Mucosa of gallbladder (tissue), 1 donor: ENCODE measurements around the gene TNNC1. TPM values are rescaled to one million over a fixed set of nuclear protein-coding genes. Genes with fewer than 3 reads are reported as not detected.

Experiments used
- DNase-seq: peaks from one replicate; pipeline ENCODE4 v3.0.0-alpha.2; 2020; ENCODE audit warnings: low spot score
- total RNA-seq: library from RNA; stranded (reverse); gene quantifications from one replicate; pipeline ENCODE4 v1.2.1, GENCODE V29; 2021
- donor health status: DM: no; HTN: no; CAD: no.

The TNNC1 gene
- total RNA-seq, 1 donor from 2014 or later, result 0.81 TPM

DNA sequence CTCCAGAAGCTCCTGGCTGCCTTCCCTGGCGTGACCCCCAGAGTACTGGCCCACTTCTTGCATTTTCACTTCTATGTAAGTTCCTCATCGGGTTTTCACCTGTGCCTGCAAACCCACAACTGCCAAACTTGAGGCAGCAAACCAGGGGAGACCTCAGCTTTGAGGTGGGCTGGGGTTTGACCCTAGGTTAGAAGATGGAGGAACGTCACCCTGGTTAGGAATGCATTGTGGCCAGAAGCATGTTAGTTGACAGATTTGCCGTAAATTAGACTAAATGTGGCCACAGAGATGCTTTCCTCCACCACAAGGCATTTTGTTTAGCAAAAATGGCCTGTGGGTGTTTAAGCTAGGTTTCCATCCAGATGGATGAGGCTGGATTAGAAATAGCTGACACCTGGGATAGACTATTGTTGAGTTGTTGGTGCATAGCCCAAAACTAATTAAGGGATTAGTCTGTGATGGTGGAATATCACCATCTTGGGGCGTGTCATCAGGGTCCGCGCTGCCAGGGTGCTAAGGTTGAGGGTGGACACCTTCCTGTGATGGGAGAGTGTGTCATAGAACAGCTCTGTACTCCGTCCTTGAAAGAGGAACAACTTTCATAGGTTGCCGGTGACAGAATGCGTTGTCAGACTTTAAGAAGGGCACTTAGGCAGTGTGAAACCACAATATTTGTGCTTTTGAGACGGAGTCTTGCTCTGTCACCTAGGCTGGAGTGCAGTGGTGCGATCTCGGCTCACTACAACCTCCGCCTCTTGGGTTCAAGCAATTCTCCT is 5.1 kb upstream of the TNNC1 start:
- no peak for DNase-seq

DNA sequence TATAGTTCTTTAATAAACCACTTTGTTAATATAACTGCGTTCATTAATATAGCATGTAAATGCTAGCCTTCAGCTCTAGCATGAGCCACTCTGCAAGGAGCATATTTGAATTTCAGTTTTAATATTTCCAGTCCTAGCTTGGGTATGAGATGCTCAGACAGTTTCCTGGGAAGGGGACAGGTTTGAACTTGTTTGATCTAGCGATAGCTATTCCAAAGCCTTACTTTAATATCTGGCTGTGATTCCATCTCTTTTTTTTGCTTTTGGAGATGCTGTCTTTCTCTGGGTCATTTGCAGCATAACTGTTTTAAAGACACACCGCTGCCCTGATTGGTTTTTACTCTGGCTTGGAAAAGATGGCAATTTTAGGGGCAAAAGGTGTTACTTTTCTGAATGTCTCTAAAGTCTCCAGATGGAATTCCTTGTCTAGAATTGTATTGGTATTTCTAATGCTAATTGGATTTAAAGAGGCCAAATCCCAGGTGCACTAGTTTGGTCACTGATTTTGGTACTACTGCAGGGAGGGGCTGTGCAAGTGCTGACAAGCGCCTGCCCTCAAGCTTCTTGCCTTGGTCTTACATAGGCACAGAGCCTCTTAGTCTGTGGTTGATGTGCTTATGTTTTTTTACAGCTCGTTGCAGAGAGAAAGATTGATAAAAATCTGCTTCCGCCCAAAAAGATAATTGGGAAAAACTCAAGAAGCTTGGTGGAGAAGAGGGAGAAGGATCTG is 4.4 kb upstream of the TNNC1 start:
- no peak for DNase-seq

DNA sequence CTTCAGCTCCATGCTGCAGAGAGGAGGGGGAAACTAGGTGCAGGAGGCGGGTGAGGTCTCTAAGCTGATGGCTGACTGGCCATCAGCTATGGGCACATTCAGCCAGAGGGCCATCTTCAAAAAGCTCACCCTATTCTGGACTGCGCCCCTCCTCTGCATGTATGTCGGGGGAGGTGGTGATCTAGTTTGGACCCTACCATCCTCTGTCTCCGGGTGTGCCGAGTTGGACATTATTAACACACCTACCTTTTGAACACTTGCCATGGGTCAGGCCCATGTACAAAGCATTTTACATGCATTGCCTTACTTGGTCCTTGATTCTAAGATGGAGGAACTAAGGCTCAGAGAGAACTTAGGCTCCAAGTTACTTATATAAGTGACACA is 3.0 kb upstream of the TNNC1 start:
- DNase-seq, result no peak

DNA sequence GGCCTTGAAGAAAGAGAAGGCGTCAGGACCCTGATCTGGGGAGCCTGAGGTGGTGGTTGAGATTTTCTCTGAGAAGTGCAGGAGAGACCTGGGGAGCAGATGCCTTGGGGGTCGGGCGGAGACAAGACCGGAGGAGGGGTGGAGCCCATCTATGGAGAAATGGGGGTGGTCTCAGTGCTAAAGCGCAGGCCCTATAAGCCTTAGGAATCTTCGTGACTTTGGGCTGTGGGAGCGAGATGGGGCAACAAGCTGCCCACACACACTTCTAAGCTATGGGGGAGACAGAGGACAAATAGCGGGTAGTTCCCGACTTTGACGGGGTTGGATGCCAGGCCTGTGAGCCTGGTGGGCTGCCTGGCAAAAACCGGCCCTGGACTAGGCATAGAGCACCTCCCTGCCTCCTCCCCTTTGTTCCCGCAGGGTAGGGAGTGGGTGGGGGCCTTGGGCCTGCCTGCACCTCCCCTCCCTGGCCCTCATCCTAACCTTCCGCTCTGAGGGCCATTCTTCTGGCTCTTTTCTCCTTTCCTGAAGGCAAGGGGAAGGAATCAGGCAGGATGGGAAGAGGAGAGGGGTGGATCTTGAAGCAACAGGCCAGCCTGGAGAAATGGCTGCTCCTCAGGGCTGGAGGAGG is 2.4 kb upstream of the TNNC1 start:
- DNase-seq, result no peak

DNA sequence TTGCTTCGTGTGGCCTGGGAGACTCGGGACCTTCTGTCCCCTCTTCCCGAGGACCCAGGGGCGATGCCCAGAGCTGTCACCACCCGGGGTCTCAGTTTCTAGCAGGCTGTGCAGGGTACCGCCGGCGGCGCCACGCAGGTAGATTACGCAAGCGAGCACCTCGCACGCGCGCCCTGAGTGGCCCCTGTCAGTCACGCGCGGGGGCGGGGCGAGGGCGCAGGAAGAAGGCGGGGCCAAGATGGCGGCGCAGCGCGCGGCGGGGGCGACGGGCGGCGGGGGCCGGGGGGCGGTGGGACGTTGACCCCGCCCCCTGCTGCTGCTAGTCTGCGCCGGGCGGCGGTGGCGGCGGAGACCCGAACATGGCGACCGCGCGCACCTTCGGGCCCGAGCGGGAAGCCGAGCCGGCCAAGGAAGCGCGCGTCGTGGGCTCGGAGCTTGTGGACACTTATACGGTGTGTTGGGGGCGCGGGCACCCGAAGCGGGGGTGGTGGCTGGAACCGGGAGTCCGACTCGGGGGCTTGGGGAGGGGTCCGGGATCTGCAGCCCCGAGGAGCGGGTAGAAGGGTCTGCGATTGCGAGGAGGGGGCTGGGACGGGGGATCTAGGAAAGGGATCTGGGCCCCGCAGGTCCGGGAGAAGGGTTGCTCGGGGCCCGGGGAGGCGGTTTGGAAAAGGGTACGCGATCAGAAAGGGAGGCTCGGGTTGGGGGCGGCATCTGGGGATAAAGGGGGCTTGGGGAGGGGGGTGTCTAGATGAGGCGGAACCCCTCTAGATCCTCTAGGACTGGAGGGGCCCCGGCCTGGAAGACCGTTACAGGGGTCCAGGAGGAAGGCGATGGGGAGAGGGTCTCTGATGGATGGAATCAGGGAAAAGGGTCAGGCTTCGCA is 1.7 kb upstream of the TNNC1 start, which contains the start of gene NISCH:
Gene NISCH (plus strand): TSS at position 322 of the 886 bp plus-strand sequence. CDS start 38 bp downstream, at position 360.
- DNase-seq, result peak; percentile 89

DNA sequence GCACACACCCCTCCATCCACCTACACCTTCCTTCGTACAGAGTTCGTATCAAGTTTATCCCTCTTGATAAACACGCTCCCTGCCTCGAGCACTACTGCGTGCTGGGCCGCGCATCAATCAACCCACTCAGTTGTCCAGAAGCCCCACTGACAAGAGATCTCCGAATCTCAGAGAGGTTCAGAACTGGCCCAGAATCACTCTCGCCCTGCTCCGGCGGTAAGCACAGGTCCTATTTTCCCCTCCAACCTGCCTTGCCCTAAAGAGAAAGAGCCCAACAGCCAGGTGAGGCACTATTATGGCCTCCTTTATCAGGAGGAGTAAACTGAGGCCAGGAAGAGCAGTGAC is 1.1 kb upstream of the TNNC1 start:
- DNase-seq, result no peak

DNA sequence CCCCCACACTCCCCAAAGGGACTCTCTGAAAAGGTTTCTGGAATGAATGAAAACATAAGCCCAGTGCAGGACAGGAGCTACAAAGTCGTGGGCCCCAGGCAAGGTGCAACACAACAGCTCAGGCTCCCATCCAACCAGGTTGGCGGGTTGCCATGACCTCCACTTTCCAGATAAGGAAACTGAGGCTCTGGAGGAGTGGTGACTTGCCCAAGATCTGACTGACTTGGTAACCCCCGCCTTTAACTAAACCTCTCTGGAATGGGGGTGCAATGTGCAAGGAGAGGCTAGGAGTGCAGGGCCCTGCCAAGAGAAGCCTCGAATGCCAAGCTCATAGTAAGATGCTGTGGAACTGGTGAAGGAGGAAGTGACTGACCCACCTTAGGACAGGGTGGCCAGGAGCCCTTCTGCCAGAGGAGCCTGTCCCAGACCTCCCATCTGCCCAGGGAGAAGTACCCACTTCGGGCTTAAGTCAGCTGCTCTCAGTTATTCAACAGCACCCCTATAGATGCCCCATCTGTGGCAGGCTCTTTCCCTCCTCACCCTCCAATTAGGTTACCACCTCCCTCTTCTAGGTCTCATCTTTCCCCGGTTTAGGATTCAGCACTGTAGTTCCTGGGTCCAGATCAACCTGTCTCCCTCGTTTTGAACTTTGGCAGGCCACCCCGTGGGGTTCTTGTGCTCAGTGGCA is 553 bp upstream of the TNNC1 start:
- DNase-seq, result no peak

DNA sequence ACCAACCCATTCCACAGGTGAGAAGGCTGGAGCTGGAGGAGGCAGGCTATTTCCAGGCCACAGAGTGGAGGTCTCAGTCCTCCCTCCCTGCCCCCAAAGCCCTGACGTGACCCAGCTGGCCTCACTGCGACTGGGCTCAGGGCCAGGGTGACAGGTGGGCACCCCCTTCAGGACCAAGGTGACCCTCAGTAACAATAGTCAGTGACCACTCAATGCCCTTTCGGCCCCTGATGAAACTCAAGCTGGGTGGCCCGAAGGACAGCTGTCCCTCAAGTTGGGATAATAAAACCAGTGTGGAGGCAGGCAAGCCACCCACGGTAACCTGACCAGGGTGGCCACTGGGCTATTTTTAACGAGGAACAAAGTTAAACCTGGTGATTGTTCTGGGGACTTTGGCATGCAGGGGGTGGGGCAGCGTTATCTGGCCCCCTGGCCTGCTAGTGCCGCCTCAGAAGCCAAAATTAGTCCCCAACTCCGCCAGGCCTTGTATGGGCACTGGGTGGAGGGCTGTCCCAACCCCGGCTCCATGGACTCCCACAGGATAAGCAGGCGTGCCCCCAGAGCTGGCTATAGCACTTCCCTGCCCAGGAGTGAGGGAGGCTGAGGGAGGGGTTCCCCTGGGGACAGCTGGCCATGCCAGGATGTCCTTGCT is 1.1 kb downstream of the TNNC1 start:
- DNase-seq, result no peak

DNA sequence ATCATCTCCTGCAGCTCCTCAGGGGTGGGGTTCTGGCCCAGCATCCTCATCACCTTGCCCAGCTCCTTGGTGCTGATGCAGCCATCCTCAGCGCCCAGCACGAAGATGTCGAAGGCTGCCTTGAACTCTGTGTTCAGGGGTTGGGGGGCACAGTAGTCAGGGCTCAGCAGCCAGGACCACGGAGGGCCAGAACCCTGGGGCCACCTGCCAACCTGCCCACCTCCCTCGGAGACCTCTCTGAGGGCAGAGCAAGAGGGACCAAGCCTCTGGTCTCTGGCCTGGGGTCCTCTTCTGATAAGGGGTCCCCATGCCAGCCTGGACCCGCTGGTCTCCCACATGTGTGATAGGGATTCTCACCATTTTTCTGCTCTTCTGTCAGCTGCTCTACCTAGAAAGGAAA is 1.7 kb downstream of the TNNC1 start:
- DNase-seq, result no peak

DNA sequence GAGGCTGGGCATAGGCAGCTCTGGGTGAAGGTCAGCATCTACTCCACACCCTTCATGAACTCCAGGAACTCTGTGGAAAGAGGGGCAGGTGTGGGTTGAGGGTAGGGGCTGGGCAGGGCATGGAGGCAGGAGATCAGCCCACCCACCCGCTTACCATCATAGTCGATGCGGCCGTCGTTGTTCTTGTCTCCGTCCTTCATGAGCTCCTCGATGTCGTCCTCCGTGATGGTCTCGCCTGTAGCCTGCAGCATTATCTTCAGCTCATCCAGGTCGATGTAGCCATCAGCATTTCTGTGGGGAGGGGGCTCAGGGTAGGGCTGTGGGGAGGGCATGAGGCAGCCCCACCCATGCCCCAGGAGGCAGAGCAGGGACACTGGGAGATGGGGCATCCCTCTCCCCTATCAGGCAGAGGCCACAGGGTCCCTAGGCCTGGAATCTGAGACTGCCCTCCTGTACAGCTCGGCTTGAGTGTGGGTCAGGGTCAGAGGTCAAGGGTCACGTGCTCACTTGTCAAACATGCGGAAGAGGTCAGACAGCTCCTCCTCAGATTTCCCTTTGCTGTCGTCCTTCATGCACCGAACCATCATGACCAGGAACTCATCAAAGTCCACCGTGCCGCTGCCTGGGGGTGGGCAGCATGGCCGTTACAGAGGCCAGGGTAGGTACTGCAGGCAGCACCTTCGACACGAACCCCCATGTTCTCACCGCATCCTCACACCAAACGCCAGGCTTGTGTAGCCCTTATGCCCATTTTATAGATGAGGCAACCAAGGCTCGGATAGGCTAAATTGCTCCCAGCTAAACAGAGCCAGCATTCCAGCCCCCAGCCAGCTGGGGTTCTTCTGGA is 2.4 kb downstream of the TNNC1 start:
- no peak for DNase-seq

DNA sequence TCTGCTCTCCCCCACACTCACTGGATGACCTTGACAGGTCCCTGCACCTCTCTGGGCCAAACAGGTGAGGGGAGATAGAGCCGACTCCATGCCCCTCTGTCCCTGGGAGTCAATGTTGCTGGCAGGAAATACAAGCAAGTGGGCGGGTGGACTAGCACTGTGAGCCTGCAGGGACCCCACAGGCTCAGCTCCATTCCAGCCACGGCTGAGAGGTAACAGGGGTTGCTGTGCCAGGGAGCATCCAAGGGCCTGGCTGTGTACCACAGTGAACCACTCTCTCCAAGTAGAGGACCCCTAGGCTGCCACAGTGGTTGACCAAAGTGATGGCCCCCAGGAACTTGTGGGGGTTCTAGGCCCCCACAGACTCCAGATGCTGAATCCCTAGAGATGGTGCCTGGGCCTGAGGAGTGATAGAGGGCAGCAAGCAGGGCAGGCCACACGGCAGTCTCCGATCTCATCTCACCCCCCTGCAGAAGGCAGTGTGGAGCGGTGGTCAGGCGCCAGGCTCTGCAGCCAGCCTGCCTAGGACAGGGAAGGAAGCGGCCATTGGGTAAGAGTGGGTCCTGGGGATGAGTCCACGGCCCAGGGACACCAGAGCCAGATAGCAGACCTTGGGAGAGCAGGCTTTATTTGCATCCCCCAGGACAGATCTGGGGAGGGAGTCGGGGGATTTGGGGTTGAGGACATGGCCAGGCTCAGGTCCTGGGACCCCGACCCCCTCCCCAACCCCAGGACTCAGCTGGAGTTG is 3.2 kb downstream of the TNNC1 start:
- no peak for DNase-seq

DNA sequence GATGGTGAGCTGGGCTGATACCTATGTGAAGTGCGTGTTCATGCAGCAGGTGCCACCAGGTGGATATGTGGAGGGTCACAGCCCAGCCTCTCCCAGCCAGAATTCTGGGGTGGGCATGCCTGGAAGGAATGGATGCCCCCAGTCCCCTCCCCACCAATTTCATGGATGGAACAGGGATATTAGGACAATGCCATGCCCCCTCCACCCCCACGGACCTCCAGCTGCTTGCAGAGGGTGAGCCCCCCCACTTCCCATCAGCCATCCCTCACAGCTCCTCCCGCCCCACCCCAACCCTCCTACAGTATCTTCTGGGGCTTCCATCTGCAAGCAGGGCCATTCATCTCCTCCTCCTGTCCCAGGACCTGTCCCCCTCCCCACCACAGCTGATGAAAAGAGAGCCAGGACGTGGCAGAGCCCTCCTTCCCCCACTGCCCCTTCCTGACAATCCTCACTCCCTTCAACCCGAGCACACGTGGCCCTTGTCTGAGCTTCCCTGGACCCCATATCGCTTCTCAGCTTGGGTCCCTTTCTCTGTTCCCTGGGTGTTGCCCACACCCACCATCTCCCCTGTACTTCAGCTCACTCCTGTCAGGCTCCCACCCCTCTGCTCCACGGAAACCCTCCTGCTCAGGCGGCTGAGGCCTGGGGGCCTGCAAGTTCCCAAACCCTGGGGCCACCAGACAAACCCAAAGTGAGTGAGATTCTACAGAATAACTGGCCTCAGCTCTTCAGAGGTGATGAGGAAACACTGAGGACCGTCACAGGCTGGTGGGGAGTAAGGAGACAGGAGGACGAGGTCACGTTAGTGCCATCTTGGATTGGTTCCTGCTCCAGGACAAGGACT is 6.1 kb downstream of the TNNC1 start:
- DNase-seq, result no peak

DNA sequence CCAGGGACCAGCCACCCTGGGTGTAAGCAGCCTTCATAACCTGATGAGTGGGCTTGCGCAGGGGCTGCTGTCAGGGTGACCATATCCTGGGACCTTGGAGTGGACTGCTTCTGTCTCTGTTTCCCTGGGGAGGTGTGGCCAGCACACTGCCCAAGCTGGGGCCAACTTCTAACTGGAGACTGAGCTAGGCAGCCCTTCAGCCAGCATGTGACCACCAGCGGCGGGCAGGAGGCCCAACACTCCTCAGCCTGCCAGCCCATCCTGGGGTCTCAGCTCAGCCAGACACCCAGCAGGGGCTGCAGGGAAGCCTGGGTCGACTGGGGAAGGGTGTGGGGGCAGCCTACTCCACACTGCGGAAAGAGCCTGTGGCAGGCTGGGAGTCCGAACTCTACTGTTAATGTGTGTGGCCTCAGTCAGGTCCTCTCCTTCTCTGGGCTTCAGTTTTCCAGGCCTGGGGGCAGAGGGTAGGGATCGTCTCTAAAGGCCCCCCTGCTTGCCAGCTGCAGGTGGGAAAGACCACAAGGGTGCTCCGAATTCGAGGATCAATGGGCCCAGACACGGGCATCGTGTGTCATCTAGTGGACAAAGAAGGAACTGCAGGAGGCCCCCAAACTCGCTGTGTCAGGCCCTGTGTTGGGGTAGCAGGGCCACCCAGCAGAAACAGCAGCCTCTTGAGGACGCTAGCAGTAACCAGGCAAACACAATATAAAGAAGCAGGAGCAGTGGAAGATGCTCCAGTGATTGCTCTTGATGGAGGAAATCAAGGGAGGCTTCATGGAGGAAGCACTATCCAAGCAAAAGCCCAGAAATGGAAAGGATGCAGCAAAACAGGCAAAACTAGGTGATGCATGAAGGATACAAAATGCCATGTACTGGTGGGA is 7.0 kb downstream of the TNNC1 start:
- peak; percentile 58 for DNase-seq

DNA sequence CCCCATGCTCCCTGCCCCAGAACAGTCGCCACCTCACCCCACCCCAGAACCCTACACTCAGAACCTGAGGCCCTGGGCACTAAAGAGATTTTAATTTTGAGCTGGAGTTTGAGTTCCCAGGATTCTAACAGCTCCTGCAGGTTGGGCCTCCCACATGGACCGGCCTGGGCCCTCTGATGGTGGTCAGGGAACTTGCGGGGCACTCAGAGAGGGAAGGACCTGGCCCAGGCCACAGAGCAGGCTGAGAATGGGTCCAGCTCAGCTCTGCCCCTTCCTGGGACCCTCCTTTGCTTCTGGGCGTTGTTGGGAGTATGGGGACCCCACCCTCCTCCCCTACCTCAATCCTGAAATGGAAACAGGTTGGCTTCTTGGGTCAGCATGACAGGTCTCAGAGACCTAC is 7.8 kb downstream of the TNNC1 start:
- DNase-seq, result no peak

DNA sequence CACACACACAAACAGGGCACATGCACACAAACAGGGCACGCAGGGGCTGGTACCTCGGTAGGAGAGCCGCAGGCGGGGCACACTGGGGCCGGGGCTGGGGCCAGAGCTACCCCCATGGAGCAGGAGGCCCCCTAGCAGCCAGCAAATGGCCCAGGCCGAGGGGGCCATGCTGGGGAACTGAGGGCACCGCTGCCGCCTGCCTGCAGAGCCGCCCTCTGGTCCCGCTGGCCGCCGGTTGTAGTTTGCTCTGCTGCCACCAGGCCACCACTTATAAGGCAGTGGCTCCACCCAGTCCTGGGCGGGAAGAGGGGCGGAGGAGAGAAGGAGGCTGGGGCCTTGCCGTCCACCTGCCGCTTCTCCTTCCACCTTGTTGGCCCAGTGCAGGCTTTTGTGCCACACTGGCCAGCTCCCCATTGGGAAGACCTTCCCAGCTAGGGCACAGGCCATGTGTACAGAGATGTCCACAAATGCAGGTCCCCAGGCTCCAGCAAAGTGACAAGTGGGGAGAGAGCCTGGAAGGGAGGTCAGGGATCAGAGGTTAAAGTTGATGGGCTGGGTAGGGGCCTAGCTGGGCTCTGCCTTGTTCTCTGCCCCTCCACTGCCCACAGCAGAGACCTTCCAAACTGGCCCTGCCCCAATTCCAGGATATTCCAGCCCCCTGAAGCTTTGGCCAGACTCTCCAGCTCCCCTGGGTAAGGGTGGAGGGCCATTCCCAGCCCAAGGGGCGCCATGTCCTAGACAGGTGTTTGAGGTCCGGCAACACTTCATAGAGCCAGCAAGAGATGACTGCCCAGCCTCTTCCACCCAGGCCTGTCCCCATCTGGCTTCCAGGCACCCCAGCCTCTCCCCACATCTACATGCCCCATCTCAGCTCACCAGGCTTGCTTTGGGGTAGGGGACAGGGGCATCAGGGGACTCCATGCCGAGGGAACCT is 8.7 kb downstream of the TNNC1 start, which contains the start of gene SEMA3G:
Gene SEMA3G (minus strand): TSS at position 244 of the 934 bp plus-strand sequence. CDS start 76 bp downstream, at position 168.
- peak; percentile 53 for DNase-seq
